Tongue (tissue), 2 donors: ENCODE measurements around the gene SLC18A2. TPM values are rescaled to one million over a fixed set of nuclear protein-coding genes. Genes with fewer than 3 reads are reported as not detected.
"Not testable (repeated sequence)": the region's sequence is repeated elsewhere in the genome, so short reads cannot be mapped to it uniquely, and the experiment has no call there.

Source experiments
- DNase-seq: peaks from one replicate; pipeline ENCODE4 v3.0.0-alpha.2; 2015
- total RNA-seq: library from RNA; depleted of rRNA; stranded (reverse); fragments of >200 nt; gene quantifications from one replicate; pipeline ENCODE4 v1.2.3, GENCODE V29; 2014

Gene SLC18A2
- total RNA-seq = 3.1 TPM

GRCh38 chr10:117240621-117241529 is at the start of gene SLC18A2:
SLC18A2 (plus strand) TSS chr10:117241114; CDS start chr10:117241694, 580 bp downstream.
- no peak for DNase-seq

- DNase-seq = no peak
Measured at GRCh38 chr10:117197189-117197588, 43.7 kb upstream of the SLC18A2 start, which contains the start of gene KCNK18. KCNK18 (plus strand) TSS chr10:117197489; CDS start chr10:117197489, 0 bp downstream.

GRCh38 chr10:117198088-117198487 is 42.8 kb upstream of the SLC18A2 start:
- no peak for DNase-seq

GRCh38 chr10:117201826-117202225 is 39.1 kb upstream of the SLC18A2 start:
- DNase-seq = no peak

- no peak for DNase-seq
Measured at GRCh38 chr10:117204316-117204715, 36.6 kb upstream of the SLC18A2 start.

- no peak for DNase-seq
Measured at GRCh38 chr10:117212176-117212575, 28.7 kb upstream of the SLC18A2 start.

DNA sequence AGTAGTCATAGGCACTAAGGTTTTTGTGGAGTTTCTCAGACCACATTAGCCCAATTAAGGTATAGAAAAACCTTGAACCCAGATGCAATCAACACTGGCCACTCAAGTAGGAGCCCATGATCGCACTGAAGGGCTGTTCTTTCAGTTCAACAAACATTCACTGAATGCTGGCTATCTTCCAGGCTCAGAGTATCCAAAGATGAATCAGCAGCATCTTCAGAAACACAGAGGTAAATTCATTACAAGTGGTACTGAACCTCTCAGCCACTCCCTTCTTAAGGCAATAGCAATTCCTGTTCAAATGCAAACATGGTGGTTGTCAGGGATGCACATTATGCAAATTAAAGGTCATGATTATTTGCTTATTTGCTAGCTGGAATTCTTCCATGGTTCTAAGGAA is 26.5 kb upstream of the SLC18A2 start:
- no peak for DNase-seq

DNA sequence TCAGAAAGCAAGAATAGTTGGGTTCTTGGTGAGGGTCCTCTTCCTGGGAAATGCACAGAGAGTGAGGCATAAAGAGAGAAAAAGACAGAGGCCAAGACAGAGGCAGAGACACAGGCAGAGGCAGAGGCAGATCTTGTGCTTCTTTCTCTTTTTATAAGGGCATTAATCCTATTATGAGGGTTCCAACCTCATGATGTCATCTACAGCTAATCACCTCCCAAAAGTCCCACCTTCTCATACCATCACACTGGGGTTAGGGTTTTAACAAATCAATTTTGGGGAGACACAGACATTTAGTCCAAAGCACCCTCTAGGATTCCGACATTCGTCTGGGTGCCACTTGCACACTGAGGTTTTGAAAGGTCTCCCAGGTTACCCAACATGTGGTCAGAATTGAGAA is 25.8 kb upstream of the SLC18A2 start:
- DNase-seq = no peak

GRCh38 chr10:117216028-117216427 is 24.9 kb upstream of the SLC18A2 start:
- no peak for DNase-seq

DNA sequence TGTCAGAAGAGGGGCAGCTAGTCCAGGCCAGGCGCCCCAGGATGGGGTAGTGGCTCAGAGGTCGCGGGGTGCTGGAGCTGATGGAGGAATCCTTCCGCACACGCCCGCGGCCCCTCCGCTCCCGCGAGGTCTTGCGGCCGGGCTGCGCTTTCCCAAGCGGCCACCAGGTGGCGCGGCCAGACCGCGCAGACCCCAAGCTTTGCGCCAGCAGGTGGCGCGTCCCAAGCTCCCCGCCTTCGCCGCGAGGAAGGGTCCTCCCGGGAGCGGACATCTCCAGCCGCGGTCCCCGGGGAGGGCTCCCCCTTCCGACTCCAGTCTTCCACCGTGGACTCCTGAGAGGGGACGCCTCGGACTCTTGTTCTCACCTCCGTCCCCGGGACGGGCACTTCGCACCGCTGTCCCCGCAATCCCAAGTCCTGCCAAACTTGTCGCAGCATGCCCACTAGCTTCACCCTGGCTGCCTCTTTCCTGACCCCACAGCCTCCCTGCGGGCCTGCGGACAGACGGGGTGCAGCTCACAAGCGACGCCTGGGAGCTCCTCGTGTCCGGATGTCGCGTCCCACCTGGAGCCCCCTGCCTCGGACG is 24.2 kb upstream of the SLC18A2 start:
- DNase-seq = peak; percentile 83

GRCh38 chr10:117217196-117217761 is 23.6 kb upstream of the SLC18A2 start:
- DNase-seq = peak; percentile 62

- no peak for DNase-seq
Measured at GRCh38 chr10:117218654-117219053, 22.3 kb upstream of the SLC18A2 start.

GRCh38 chr10:117221156-117221711 is 19.7 kb upstream of the SLC18A2 start:
- no peak for DNase-seq

DNA sequence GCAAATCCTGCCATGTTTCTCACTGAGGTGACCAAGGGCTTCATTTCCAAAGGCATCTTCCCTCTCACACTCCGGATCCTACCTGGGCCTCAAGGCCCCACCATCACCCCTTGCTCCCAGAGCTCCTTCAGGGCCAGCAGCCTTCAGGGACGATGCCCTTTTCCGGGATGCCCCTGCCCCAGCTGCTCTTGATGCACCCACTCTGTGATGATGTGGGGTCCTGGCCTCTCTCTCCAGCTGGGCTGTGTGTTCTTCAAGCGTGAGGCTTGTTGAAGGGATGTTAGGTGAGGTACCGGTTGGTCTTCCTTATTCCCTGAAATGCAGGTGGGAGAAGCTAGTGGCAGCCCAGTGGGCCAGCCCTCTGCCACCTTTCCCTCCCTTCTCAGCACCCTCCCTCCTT is 18.4 kb upstream of the SLC18A2 start:
- no peak for DNase-seq

- peak; percentile 31 for DNase-seq
Measured at GRCh38 chr10:117222976-117223692, 17.8 kb upstream of the SLC18A2 start.

- no peak for DNase-seq
Measured at GRCh38 chr10:117223693-117224430, 17.1 kb upstream of the SLC18A2 start.

- no peak for DNase-seq
Measured at GRCh38 chr10:117224881-117225280, 16.0 kb upstream of the SLC18A2 start.

DNA sequence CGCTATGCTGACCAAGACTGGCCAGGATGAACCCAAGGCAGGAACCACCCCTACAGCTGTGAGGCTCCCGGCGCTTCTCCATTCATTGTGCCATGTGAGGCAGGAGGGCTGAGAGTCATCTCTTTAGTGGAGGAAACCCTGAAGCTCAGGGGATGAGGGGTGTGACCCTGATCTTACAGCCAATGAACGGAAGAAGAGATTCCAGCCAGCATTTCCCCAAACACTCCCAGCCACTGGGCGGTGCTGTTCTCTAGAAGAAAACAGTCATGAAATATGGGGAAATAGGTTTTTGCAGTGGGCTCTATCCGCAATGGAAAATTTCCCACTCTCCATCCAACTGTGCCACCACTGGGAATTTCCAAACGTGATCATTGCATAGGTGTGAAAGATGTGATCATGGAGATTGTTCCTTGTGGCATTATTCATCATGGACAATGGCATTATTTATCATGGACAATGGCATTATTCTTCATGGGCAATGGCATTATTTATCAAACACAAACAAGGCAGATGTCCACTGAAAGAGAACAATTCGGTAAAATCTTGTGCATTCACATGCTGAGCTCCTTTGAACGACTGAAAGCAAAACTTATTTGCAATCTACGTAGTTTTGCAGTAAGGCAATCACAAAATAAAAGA is 14.0 kb upstream of the SLC18A2 start:
- DNase-seq = no peak

GRCh38 chr10:117228210-117228609 is 12.7 kb upstream of the SLC18A2 start:
- no peak for DNase-seq

GRCh38 chr10:117230107-117230506 is 10.8 kb upstream of the SLC18A2 start:
- not testable (repeated sequence) for DNase-seq

GRCh38 chr10:117237401-117237991 is 3.4 kb upstream of the SLC18A2 start:
- no peak for DNase-seq
